GM11168 (cell line): ENCODE results near the gene DYNLRB1.

Source experiments
- in situ Hi-C: fragments of 300-500 bp; cut with MboI; formaldehyde crosslinking; loops from one replicate; pipeline ENCODE4 v1.12.0; 2022; ENCODE audit warnings: low sequenced_read_pairs; ENCODE audit not compliant: unreplicated experiment

Gene DYNLRB1

GRCh38 chr20:34547844-34548613, 31.8 kb downstream of the DYNLRB1 start:
- in situ Hi-C loops = no loop called here

- in situ Hi-C loops = no loop called here
These were observed 33.2 kb downstream of the DYNLRB1 start for GRCh38 chr20:34549291-34549928.

GRCh38 chr20:34549929-34550305, 33.7 kb downstream of the DYNLRB1 start:
- in situ Hi-C loops = no loop called here

- in situ Hi-C loops = no loop called here
These were observed 36.3 kb downstream of the DYNLRB1 start for GRCh38 chr20:34552569-34552968.

- in situ Hi-C loops = no loop called here
These were observed 37.2 kb downstream of the DYNLRB1 start for GRCh38 chr20:34553366-34553867.

GRCh38 chr20:34557936-34558319, 41.7 kb downstream of the DYNLRB1 start:
- in situ Hi-C loops = no loop called here

GRCh38 chr20:34558320-34559218, 42.3 kb downstream of the DYNLRB1 start, which contains the start of gene MAP1LC3A:
Gene MAP1LC3A (plus strand): TSS chr20:34558718. CDS start chr20:34558869, 151 bp downstream.
- in situ Hi-C loops = no loop called here

- in situ Hi-C loops = loop anchor here (5.0 kb wide), 1 partner anchor 143 kb away; the partner anchor contains the start of gene TP53INP2
These were observed 43.3 kb downstream of the DYNLRB1 start for GRCh38 chr20:34559311-34560140.

GRCh38 chr20:34560141-34560523, 43.9 kb downstream of the DYNLRB1 start:
- in situ Hi-C loops = loop anchor here (5.0 kb wide), 1 partner anchor 142 kb away; the partner anchor contains the start of gene TP53INP2

- in situ Hi-C loops = loop anchor here (5.0 kb wide), 1 partner anchor 142 kb away; the partner anchor contains the start of gene TP53INP2
These were observed 44.4 kb downstream of the DYNLRB1 start for GRCh38 chr20:34560614-34561013.

GRCh38 chr20:34561661-34562060, 45.4 kb downstream of the DYNLRB1 start:
- in situ Hi-C loops = loop anchor here (5.0 kb wide), 1 partner anchor 141 kb away; the partner anchor contains the start of gene TP53INP2

GRCh38 chr20:34562641-34563040, 46.4 kb downstream of the DYNLRB1 start:
- in situ Hi-C loops = loop anchor here (5.0 kb wide), 1 partner anchor 140 kb away; the partner anchor contains the start of gene TP53INP2

- in situ Hi-C loops = loop anchor here (5.0 kb wide), 1 partner anchor 137 kb away; the partner anchor contains the start of gene TP53INP2
These were observed 48.6 kb downstream of the DYNLRB1 start for GRCh38 chr20:34564833-34565232.

- in situ Hi-C loops = no loop called here
These were observed 51.0 kb downstream of the DYNLRB1 start for GRCh38 chr20:34566978-34567891.

- in situ Hi-C loops = no loop called here
These were observed 52.0 kb downstream of the DYNLRB1 start for GRCh38 chr20:34567892-34568865.

GRCh38 chr20:34569598-34569997, 53.4 kb downstream of the DYNLRB1 start:
- in situ Hi-C loops = no loop called here

- in situ Hi-C loops = no loop called here
These were observed 54.7 kb downstream of the DYNLRB1 start for GRCh38 chr20:34570859-34571306.
